NCI-H1105 treated with DMSO at 0.1 percent for 48 hours (cell line): ENCODE measurements around the gene LUC7L.
"Not testable (repeated sequence)": the region's sequence is repeated elsewhere in the genome, so short reads cannot be mapped to it uniquely, and the experiment has no call there.

ENCODE experiments used
- DNase-seq: peaks from one replicate; lab custom pipeline; 2025; lab: John Stamatoyannopoulos, UW

Gene LUC7L

GRCh38 chr16:228852-229730 is at the start of gene LUC7L:
Gene LUC7L (minus strand): TSS chr16:229449. CDS start chr16:229339, 110 bp downstream.
- peak; percentile 77 for DNase-seq

GRCh38 chr16:278863-279366 is 49.7 kb upstream of the LUC7L start:
- DNase-seq, result peak; percentile 59

- DNase-seq, result no peak
These were observed 47.3 kb upstream of the LUC7L start for GRCh38 chr16:276426-277077.

- no peak for DNase-seq
These were observed 46.6 kb upstream of the LUC7L start, which contains the start of gene RGS11 for GRCh38 chr16:275786-276232. Gene RGS11 (minus strand): TSS chr16:275944. CDS start chr16:275911, 33 bp downstream.

GRCh38 chr16:275041-275641 is 45.9 kb upstream of the LUC7L start:
- no peak for DNase-seq

GRCh38 chr16:273547-274421 is 44.5 kb upstream of the LUC7L start:
- DNase-seq, result no peak

- no peak for DNase-seq
These were observed 43.6 kb upstream of the LUC7L start for GRCh38 chr16:272633-273546.

GRCh38 chr16:270381-271255 is 41.4 kb upstream of the LUC7L start:
- no peak for DNase-seq

GRCh38 chr16:269061-269796 is 40.0 kb upstream of the LUC7L start:
- no peak for DNase-seq

- peak; percentile 28 for DNase-seq
These were observed 39.1 kb upstream of the LUC7L start for GRCh38 chr16:268141-269053.

- not testable (repeated sequence) for DNase-seq
These were observed 38.3 kb upstream of the LUC7L start for GRCh38 chr16:267562-267961.

GRCh38 chr16:266258-267164 is 37.3 kb upstream of the LUC7L start:
- no peak for DNase-seq

- no peak for DNase-seq
These were observed 36.5 kb upstream of the LUC7L start for GRCh38 chr16:265711-266110.

- no peak for DNase-seq
These were observed 35.8 kb upstream of the LUC7L start for GRCh38 chr16:265002-265529.

- DNase-seq, result no peak
These were observed 35.2 kb upstream of the LUC7L start for GRCh38 chr16:264440-264951.

GRCh38 chr16:263944-264343 is 34.7 kb upstream of the LUC7L start:
- DNase-seq, result no peak
